Endodermal cell (in vitro differentiated cells): Measurements from ENCODE around the gene DNM2. TPM values are rescaled to one million over a fixed set of nuclear protein-coding genes. Genes with fewer than 3 reads are reported as not detected.

Experiments used
- DNase-seq: peaks from one replicate; pipeline ENCODE4 v3.0.0-alpha.2; 2017
- H3K27ac ChIP-seq: 2 replicates; pipeline ENCODE4 v1.5.1; 2013; ENCODE audit warnings: mild to moderate bottlenecking, low read depth, low read length, moderate library complexity
- H3K27me3 ChIP-seq: 2 replicates; pipeline ENCODE4 v1.6.1; 2013; ENCODE audit warnings: mild to moderate bottlenecking, low read length, moderate library complexity; ENCODE audit not compliant: insufficient read depth, control insufficient read depth, poor library complexity, severe bottlenecking
- H3K36me3 ChIP-seq: 2 replicates; pipeline ENCODE4 v1.7.0; 2013; ENCODE audit warnings: mild to moderate bottlenecking, low read length, moderate library complexity; ENCODE audit not compliant: control insufficient read depth, insufficient read depth
- H3K4me1 ChIP-seq: one replicate; pipeline ENCODE4 v1.7.0; 2013; ENCODE audit warnings: low read length; ENCODE audit not compliant: control insufficient read depth, insufficient read depth
- H3K4me3 ChIP-seq: 2 replicates; pipeline ENCODE4 v1.5.1; 2013; ENCODE audit warnings: mild to moderate bottlenecking, low read length, moderate library complexity
- H3K9ac ChIP-seq: 2 replicates; pipeline ENCODE4 v1.6.1; 2013; ENCODE audit warnings: mild to moderate bottlenecking, low read length, moderate library complexity; ENCODE audit not compliant: poor library complexity, severe bottlenecking; ENCODE audit errors: extremely low read depth
- H3K9me3 ChIP-seq: 2 replicates; pipeline ENCODE4 v1.6.1; 2013; ENCODE audit warnings: mild to moderate bottlenecking, low read length, moderate library complexity; ENCODE audit not compliant: control insufficient read depth
- H3K27ac Mint-ChIP-seq: 2 replicates; pipeline ENCODE4 v1.8.0; 2020; ENCODE audit warnings: mixed read lengths
- H3K27me3 Mint-ChIP-seq: 2 replicates; pipeline ENCODE4 v1.8.0; 2021; ENCODE audit warnings: mild to moderate bottlenecking, mixed read lengths; ENCODE audit not compliant: insufficient read depth
- H3K36me3 Mint-ChIP-seq: 2 replicates; pipeline ENCODE4 v1.8.0; 2020; ENCODE audit warnings: low read depth, mixed read lengths
- H3K4me1 Mint-ChIP-seq: 2 replicates; pipeline ENCODE4 v1.8.0; 2020; ENCODE audit warnings: mixed read lengths
- H3K4me3 Mint-ChIP-seq: 2 replicates; pipeline ENCODE4 v1.8.0; 2020; ENCODE audit warnings: mild to moderate bottlenecking, moderate library complexity, mixed read lengths
- H3K9me3 Mint-ChIP-seq: 2 replicates; pipeline ENCODE4 v1.8.0; 2020; ENCODE audit warnings: mild to moderate bottlenecking, mixed read lengths
- CTCF ChIP-seq: fragments of 200-600 bp; sonication (generic); conservative IDR thresholded peaks from 2 replicates; pipeline ENCODE4 v1.5.0; 2021; ENCODE audit warnings: antibody characterized with exemption, mild to moderate bottlenecking
- WGBS, 2 experiments: methylation state at CpG; one replicate each; pipeline versions ENCODE4 v1.1.5 to v1.1.7; 2013; ENCODE audit warnings: missing lambda C conversion rate in 2 of 2, mixed read lengths in 1 of 2; ENCODE audit not compliant: insufficient coverage in 1 of 2, insufficient read length in 1 of 2; 5-methylcytosine and 5-hydroxymethylcytosine counted together
- total RNA-seq, 2 donors: library from RNA; stranded (reverse); fragmentation: NEBNext Ultra II Directional in 1 of 2; extraction: Animal tissue kit (Norgen Biotek cat#: 25700) in 1 of 2; gene quantifications; 2 replicates in 1 of 2; 3 replicates in 1 of 2; pipeline ENCODE4 v1.2.1, GENCODE V29; 2021

Gene DNM2
- total RNA-seq, 2 donors from 2014 or later = 118 to 136 TPM

GRCh38 chr19:10773969-10774368, 56.1 kb downstream of the DNM2 start:
- no peaks in the 10 kb centered on the region for H3K9me3 ChIP-seq
- no peak for TF ChIP-seq CTCF
- peaks cover 56% of the 10 kb centered on the region for H3K36me3 Mint-ChIP-seq
- H3K27ac ChIP-seq = no peak overlapping the region
- H3K4me1 Mint-ChIP-seq = peaks cover 7% of the 10 kb centered on the region
- WGBS, 2 experiments = 90 to 93% methylated on average over 3 of the region's 3 CpGs
- H3K9ac ChIP-seq = no peak overlapping the region
- H3K4me1 ChIP-seq = no peaks in the 10 kb centered on the region
- H3K36me3 ChIP-seq = peaks cover 61% of the 10 kb centered on the region
- H3K4me3 ChIP-seq = no peak overlapping the region
- H3K27ac Mint-ChIP-seq = no peak overlapping the region
- no peaks in the 10 kb centered on the region for H3K27me3 Mint-ChIP-seq
- H3K27me3 ChIP-seq = no peaks in the 10 kb centered on the region
- no peak for DNase-seq
- no peak overlapping the region for H3K4me3 Mint-ChIP-seq
- H3K9me3 Mint-ChIP-seq = no peaks in the 10 kb centered on the region

GRCh38 chr19:10774893-10775292, 57.0 kb downstream of the DNM2 start:
- TF ChIP-seq CTCF = no peak

GRCh38 chr19:10776900-10777650, 59.2 kb downstream of the DNM2 start:
- peaks cover 65% of the 10 kb centered on the region for H3K36me3 ChIP-seq
- Mint-ChIP-seq H3K4me3 (no peak overlapping the region), H3K9me3 (no peaks in the 10 kb centered on the region), H3K36me3 (peaks cover 68% of the 10 kb centered on the region), H3K4me1 (no peaks in the 10 kb centered on the region), H3K27ac (no peak overlapping the region), H3K27me3 (no peaks in the 10 kb centered on the region)
- no peak overlapping the region for H3K4me3 ChIP-seq
- no peak for DNase-seq
- 91 to 98% methylated on average over 7 to 14 of the region's 14 CpGs for WGBS, 2 experiments
- no peaks in the 10 kb centered on the region for H3K9me3 ChIP-seq
- no peaks in the 10 kb centered on the region for H3K27me3 ChIP-seq
- no peak overlapping the region for H3K9ac ChIP-seq
- no peaks in the 10 kb centered on the region for H3K4me1 ChIP-seq
- TF ChIP-seq CTCF = no peak
- H3K27ac ChIP-seq = no peak overlapping the region

More at GRCh38 chr19:10774893-10775292, 57.0 kb downstream of the DNM2 start:
- DNase-seq = no peak
- H3K9me3 Mint-ChIP-seq = no peaks in the 10 kb centered on the region
- peaks cover 57% of the 10 kb centered on the region for H3K36me3 Mint-ChIP-seq
- no peak overlapping the region for H3K4me3 Mint-ChIP-seq
- no peaks in the 10 kb centered on the region for H3K27me3 Mint-ChIP-seq
- Histone ChIP-seq H3K9ac (no peak overlapping the region), H3K4me1 (no peaks in the 10 kb centered on the region), H3K36me3 (peaks cover 65% of the 10 kb centered on the region), H3K27me3 (no peaks in the 10 kb centered on the region), H3K4me3 (no peak overlapping the region), H3K27ac (no peak overlapping the region), H3K9me3 (no peaks in the 10 kb centered on the region)
- WGBS, 2 experiments = 94 to 96% methylated on average over 6 of the region's 6 CpGs
- H3K27ac Mint-ChIP-seq = no peak overlapping the region
- no peaks in the 10 kb centered on the region for H3K4me1 Mint-ChIP-seq
